NCI-H1092 (cell line): Measurements from ENCODE around the gene FXR2.

Experiments used
- DNase-seq: peaks from one replicate; lab custom pipeline; 2025; lab: John Stamatoyannopoulos, UW

FXR2 gene

DNA sequence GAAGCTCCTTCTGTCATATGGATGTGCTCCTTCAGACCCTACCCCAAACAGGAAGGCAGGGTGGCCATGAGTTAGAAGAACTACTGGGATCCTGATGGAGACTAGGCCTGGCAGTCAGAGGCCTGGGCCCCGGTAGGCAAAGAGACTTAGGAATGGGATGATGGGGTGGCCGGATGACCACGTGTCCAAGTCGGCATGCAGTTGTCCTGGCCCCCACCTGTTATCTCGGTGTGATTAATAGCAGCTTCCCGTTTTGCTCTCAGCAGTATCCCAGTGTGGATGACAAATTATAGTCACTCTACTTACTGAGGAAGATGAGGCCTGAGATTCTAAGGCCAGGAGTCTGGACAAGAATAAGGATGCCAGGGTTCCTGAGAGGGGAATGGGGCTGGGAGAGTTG is 64.4 kb downstream of the FXR2 start:
- DNase-seq, result no peak

GRCh38 chr17:7549401-7550055 is 65.2 kb downstream of the FXR2 start:
- DNase-seq, result no peak

- DNase-seq, result no peak
Measured at GRCh38 chr17:7548585-7549400, 65.9 kb downstream of the FXR2 start, which contains the start of gene TNFSF12. Gene TNFSF12 (plus strand): TSS chr17:7549058. CDS start chr17:7549154, 96 bp downstream.

GRCh38 chr17:7544911-7545310 is 69.8 kb downstream of the FXR2 start:
- DNase-seq, result no peak
